ENCODE measurements around the gene SETD1A. TPM values are rescaled to one million over a fixed set of nuclear protein-coding genes. Genes with fewer than 3 reads are reported as not detected.

SETD1A gene
- total and polyA plus RNA-seq, 9 of the 15 experiments (the other 6 are each of a cell fraction or from before 2014, with no cell fraction given): 0.08 to 36.0 (median 4.2) TPM

- TF ChIP-seq CHD4 (IDR thresholded peaks at IDR 0.05; ENCODE audit: insufficient read depth, insufficient replicate concordance, low read depth, low read length, poor library complexity, severe bottlenecking) (no peak), ELF2 (CRISPR knock-in tag; IDR thresholded peaks at IDR 0.05) (no peak), CTCF (IDR thresholded peaks at IDR 0.05 in 2 of 3, conservative IDR thresholded peaks at IDR 0.05 in 1 of 3; ENCODE audit: insufficient read depth in 2 of 3, low read depth in 1 of 3, low read length in 3 of 3) (no peak; a peak in 1 of 6 replicates), IFI16 (CRISPR knock-in tag; IDR thresholded peaks at IDR 0.05) (no peak), ZNF175 (CRISPR knock-in tag; IDR thresholded peaks at IDR 0.05; ENCODE audit: low read depth) (peak; percentile 92), HNRNPH1 (optimal IDR thresholded peaks at IDR 0.05; ENCODE audit: low read depth, low read length) (no peak), USF2 (CRISPR knock-in tag; IDR thresholded peaks at IDR 0.05) (peak; percentile 99), ILF3 (IDR thresholded peaks at IDR 0.05; ENCODE audit: borderline replicate concordance) (no peak), E2F3 (CRISPR knock-in tag; IDR thresholded peaks at IDR 0.05) (no peak), RUNX1 (IDR thresholded peaks at IDR 0.05; ENCODE audit: low read depth) (no peak), TFAP4 (CRISPR knock-in tag; IDR thresholded peaks at IDR 0.05; ENCODE audit: borderline replicate concordance) (peak; percentile 86; the same call in 1 of the 2 replicates), NR2F6 (CRISPR knock-in tag; IDR thresholded peaks at IDR 0.05) (no peak), SMARCE1 (IDR thresholded peaks at IDR 0.05) (peak; percentile 59), ZNF766 (CRISPR knock-in tag; conservative IDR thresholded peaks at IDR 0.05) (0 out of 2 replicates have a peak, but pooled peaks have one; percentile 34), SRSF3 (IDR thresholded peaks at IDR 0.05; ENCODE audit: insufficient read depth, low read length) (no peak), HDGF (IDR thresholded peaks at IDR 0.05) (no peak), ELF1 (tag; IDR thresholded peaks at IDR 0.05) (peak; percentile 78), ZNF239 (CRISPR knock-in tag; IDR thresholded peaks at IDR 0.05) (no peak), NCOA1 (IDR thresholded peaks at IDR 0.05; ENCODE audit: low read depth) (peak; percentile 98), SMAD3 (CRISPR knock-in tag; conservative IDR thresholded peaks at IDR 0.05) (no peak), ARID2 (IDR thresholded peaks at IDR 0.05) (no peak), ARNT (IDR thresholded peaks at IDR 0.05) (0 out of 4 replicates have a peak, but pooled peaks have one; percentile 27 to 31), VEZF1 (CRISPR knock-in tag; IDR thresholded peaks at IDR 0.05) (peak; percentile 96), POLR2AphosphoS5 (IDR thresholded peaks at IDR 0.05; ENCODE audit: control insufficient read depth, insufficient read depth, low read depth, low read length) (no peak)
Observed at GRCh38 chr16:31032736-31033708, 75.5 kb downstream of the SETD1A start, which contains the start of gene STX4 (continued).
